ENCODE measurements around the gene MLNR.

The MLNR gene

GRCh38 chr13:49240017-49240416 is 19.9 kb downstream of the MLNR start:
- ChIA-PET POLR2A (ENCODE audit: low non-redundant PET) (no interaction called here), CTCF (interaction anchor here (0.6 to 1.3 kb wide), 5 partner anchors 9 to 580 kb away, joined by 3 to 7 read pairs (median 3); no protein-coding TSS in a partner anchor)
- peak; percentile 23 for DNase-seq (ENCODE audit: low spot score)
- peak; percentile 43 for TF ChIP-seq CTCF (conservative IDR thresholded peaks at IDR 0.05; ENCODE audit: low read depth)
- no peak overlapping the region for H3K27ac ChIP-seq

- POLR2A ChIA-PET (ENCODE audit: low non-redundant PET) = no interaction called here
- no peak for DNase-seq (ENCODE audit: low spot score)
- H3K27ac ChIP-seq = no peak overlapping the region
- TF ChIP-seq CTCF (conservative IDR thresholded peaks at IDR 0.05; ENCODE audit: low read depth) = no peak
- CTCF ChIA-PET = no interaction called here
Observed at GRCh38 chr13:49241296-49241695, 21.2 kb downstream of the MLNR start.

- POLR2A ChIA-PET (ENCODE audit: low non-redundant PET) = no interaction called here
- H3K27ac ChIP-seq = no peak overlapping the region
- no peak for TF ChIP-seq CTCF (conservative IDR thresholded peaks at IDR 0.05; ENCODE audit: low read depth)
- CTCF ChIA-PET = no interaction called here
- DNase-seq (ENCODE audit: low spot score) = no peak
Observed at GRCh38 chr13:49245101-49245500, 25.0 kb downstream of the MLNR start.

GRCh38 chr13:49246850-49247642 is 26.9 kb downstream of the MLNR start:
- DNase-seq (ENCODE audit: low spot score) = no peak
- POLR2A ChIA-PET (ENCODE audit: low non-redundant PET) = no interaction called here
- CTCF ChIA-PET = interaction anchor here (1.0 kb wide), 1 partner anchor 20 kb away, joined by 3 read pairs; no protein-coding TSS in a partner anchor
- no peak for TF ChIP-seq CTCF (conservative IDR thresholded peaks at IDR 0.05; ENCODE audit: low read depth)
- H3K27ac ChIP-seq = peak overlapping the region; percentile 84

GRCh38 chr13:49247643-49248621 is 27.8 kb downstream of the MLNR start, which contains the start of gene CDADC1:
Gene CDADC1 (plus strand): TSS chr13:49247925. CDS start chr13:49248038, 113 bp downstream.
- TF ChIP-seq CTCF (conservative IDR thresholded peaks at IDR 0.05; ENCODE audit: low read depth) = no peak
- CTCF ChIA-PET = interaction anchor here (1.0 kb wide), 1 partner anchor 19 kb away, joined by 3 read pairs; no protein-coding TSS in a partner anchor
- H3K27ac ChIP-seq = peak within 1 kb of the TSS; percentile 84
- POLR2A ChIA-PET (ENCODE audit: low non-redundant PET) = no interaction called here
- DNase-seq (ENCODE audit: low spot score) = peak; percentile 93

GRCh38 chr13:49248622-49249002 is 28.5 kb downstream of the MLNR start:
- TF ChIP-seq CTCF (conservative IDR thresholded peaks at IDR 0.05; ENCODE audit: low read depth) = peak; percentile 42; the same call in 1 of the 2 replicates
- POLR2A ChIA-PET (ENCODE audit: low non-redundant PET) = no interaction called here
- no peak for DNase-seq (ENCODE audit: low spot score)
- CTCF ChIA-PET = no interaction called here
- peak overlapping the region; percentile 84 for H3K27ac ChIP-seq

Data from RWPE1 (cell line).